ENCODE results near the gene MSANTD7.

DNA sequence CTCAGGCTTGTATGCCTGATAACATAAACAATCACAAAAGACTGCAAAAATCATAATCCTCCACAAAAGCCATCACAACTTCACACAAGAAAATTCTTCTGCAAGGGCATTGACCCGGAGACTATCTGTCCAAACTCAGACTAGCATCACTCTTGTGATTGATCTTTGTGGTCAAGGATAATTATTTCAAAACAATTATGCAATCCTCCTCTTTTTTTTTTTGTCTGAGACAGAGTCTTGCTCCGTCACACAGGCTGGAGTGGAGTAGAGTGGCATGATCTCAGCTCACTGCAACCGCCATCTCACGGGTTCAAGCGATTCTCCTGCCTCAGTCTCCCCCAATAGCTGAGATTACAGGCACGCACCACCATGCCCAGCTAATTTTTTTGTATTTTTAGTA is 22.4 kb upstream of the MSANTD7 start:
- TF ChIP-seq TCF7L2 (IDR thresholded peaks at IDR 0.05; ENCODE audit: borderline replicate concordance, extremely low read depth, insufficient read depth, insufficient read length) (no peak), RAD21 (IDR thresholded peaks at IDR 0.05; ENCODE audit: low read depth) (no peak), EZH2 (IDR thresholded peaks at IDR 0.05) (no peak), FOSL1 (IDR thresholded peaks at IDR 0.05; ENCODE audit: low read depth) (no peak), ZFX (IDR thresholded peaks at IDR 0.05) (no peak), EZH2phosphoT487 (IDR thresholded peaks at IDR 0.05; ENCODE audit: borderline replicate concordance) (no peak), CBX3 (IDR thresholded peaks at IDR 0.05; ENCODE audit: low read depth) (no peak), POLR2A (IDR thresholded peaks at IDR 0.05; ENCODE audit: borderline replicate concordance, extremely low read depth, insufficient read depth, insufficient read length) (no peak), CEBPB (IDR thresholded peaks at IDR 0.05; ENCODE audit: low read depth) (no peak)
- TF ChIP-seq, protein P1, sequence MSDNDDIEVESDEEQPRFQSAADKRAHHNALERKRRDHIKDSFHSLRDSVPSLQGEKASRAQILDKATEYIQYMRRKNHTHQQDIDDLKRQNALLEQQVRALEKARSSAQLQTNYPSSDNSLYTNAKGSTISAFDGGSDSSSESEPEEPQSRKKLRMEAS (IDR thresholded peaks at IDR 0.05) = no peak
- TF ChIP-seq, protein P2, sequence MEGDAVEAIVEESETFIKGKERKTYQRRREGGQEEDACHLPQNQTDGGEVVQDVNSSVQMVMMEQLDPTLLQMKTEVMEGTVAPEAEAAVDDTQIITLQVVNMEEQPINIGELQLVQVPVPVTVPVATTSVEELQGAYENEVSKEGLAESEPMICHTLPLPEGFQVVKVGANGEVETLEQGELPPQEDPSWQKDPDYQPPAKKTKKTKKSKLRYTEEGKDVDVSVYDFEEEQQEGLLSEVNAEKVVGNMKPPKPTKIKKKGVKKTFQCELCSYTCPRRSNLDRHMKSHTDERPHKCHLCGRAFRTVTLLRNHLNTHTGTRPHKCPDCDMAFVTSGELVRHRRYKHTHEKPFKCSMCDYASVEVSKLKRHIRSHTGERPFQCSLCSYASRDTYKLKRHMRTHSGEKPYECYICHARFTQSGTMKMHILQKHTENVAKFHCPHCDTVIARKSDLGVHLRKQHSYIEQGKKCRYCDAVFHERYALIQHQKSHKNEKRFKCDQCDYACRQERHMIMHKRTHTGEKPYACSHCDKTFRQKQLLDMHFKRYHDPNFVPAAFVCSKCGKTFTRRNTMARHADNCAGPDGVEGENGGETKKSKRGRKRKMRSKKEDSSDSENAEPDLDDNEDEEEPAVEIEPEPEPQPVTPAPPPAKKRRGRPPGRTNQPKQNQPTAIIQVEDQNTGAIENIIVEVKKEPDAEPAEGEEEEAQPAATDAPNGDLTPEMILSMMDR (IDR thresholded peaks at IDR 0.05 in 2 of 3, conservative IDR thresholded peaks at IDR 0.05 in 1 of 3; ENCODE audit: borderline replicate concordance in 1 of 3, insufficient read depth in 1 of 3, low read depth in 2 of 3, low read length in 2 of 3) = no peak
- TF ChIP-seq, protein P3, sequence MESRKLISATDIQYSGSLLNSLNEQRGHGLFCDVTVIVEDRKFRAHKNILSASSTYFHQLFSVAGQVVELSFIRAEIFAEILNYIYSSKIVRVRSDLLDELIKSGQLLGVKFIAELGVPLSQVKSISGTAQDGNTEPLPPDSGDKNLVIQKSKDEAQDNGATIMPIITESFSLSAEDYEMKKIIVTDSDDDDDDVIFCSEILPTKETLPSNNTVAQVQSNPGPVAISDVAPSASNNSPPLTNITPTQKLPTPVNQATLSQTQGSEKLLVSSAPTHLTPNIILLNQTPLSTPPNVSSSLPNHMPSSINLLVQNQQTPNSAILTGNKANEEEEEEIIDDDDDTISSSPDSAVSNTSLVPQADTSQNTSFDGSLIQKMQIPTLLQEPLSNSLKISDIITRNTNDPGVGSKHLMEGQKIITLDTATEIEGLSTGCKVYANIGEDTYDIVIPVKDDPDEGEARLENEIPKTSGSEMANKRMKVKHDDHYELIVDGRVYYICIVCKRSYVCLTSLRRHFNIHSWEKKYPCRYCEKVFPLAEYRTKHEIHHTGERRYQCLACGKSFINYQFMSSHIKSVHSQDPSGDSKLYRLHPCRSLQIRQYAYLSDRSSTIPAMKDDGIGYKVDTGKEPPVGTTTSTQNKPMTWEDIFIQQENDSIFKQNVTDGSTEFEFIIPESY (IDR thresholded peaks at IDR 0.05; ENCODE audit: extremely low read depth, insufficient replicate concordance, low read length) = no peak
- TF ChIP-seq, protein P4, sequence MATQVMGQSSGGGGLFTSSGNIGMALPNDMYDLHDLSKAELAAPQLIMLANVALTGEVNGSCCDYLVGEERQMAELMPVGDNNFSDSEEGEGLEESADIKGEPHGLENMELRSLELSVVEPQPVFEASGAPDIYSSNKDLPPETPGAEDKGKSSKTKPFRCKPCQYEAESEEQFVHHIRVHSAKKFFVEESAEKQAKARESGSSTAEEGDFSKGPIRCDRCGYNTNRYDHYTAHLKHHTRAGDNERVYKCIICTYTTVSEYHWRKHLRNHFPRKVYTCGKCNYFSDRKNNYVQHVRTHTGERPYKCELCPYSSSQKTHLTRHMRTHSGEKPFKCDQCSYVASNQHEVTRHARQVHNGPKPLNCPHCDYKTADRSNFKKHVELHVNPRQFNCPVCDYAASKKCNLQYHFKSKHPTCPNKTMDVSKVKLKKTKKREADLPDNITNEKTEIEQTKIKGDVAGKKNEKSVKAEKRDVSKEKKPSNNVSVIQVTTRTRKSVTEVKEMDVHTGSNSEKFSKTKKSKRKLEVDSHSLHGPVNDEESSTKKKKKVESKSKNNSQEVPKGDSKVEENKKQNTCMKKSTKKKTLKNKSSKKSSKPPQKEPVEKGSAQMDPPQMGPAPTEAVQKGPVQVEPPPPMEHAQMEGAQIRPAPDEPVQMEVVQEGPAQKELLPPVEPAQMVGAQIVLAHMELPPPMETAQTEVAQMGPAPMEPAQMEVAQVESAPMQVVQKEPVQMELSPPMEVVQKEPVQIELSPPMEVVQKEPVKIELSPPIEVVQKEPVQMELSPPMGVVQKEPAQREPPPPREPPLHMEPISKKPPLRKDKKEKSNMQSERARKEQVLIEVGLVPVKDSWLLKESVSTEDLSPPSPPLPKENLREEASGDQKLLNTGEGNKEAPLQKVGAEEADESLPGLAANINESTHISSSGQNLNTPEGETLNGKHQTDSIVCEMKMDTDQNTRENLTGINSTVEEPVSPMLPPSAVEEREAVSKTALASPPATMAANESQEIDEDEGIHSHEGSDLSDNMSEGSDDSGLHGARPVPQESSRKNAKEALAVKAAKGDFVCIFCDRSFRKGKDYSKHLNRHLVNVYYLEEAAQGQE (IDR thresholded peaks at IDR 0.05; ENCODE audit: low read depth) = no peak
